ENCODE measurements around the gene UTF1. TPM values are rescaled to one million over a fixed set of nuclear protein-coding genes. Genes with fewer than 3 reads are reported as not detected.
"Not testable (repeated sequence)": the region's sequence is repeated elsewhere in the genome, so short reads cannot be mapped to it uniquely, and the experiment has no call there.

The UTF1 gene
- total RNA-seq, 1 experiment from 2014 or later: not detected

DNA sequence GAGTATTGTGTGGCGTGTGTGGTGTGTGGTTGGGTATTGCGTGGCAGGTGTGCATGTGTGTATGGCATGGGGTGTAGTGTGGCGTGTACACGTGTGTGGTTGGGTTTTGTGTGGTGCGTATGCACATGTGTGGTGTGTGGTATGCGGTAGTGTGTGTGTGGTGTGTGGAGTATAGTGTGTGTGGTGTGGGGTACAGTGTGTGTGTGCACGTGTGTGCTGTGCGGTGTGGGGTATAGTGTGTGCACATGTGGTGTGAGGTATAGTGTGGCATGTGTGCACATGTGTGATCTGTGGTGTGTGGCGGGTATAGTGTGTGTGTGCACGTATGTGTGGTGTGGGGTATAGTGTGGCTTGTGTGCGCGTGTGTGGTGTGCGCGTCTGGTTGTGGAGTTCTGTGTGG is 20.9 kb upstream of the UTF1 start:
- no peak for DNase-seq (ENCODE audit: low read depth)

DNA sequence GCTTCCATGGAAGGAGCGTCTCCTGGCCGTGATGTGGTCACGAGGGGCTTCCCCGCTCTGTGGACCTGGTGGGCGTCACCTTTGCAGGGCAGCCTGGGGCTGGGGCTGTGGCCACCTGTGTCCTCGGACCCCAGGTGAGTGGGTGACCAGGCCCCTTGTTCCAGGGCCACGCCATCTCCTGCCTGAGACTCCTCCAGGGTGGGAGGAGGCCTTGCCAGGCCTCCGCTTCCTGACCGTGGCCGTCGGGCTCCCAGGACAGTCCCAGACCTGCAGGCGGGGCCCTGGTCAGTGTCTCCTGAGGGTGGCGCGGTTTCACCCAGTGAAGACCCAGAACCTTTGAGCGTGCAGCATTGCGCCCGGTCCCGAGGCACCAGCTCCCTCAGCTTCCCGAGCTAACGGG is 20.4 kb upstream of the UTF1 start:
- DNase-seq (ENCODE audit: low read depth): no peak

DNA sequence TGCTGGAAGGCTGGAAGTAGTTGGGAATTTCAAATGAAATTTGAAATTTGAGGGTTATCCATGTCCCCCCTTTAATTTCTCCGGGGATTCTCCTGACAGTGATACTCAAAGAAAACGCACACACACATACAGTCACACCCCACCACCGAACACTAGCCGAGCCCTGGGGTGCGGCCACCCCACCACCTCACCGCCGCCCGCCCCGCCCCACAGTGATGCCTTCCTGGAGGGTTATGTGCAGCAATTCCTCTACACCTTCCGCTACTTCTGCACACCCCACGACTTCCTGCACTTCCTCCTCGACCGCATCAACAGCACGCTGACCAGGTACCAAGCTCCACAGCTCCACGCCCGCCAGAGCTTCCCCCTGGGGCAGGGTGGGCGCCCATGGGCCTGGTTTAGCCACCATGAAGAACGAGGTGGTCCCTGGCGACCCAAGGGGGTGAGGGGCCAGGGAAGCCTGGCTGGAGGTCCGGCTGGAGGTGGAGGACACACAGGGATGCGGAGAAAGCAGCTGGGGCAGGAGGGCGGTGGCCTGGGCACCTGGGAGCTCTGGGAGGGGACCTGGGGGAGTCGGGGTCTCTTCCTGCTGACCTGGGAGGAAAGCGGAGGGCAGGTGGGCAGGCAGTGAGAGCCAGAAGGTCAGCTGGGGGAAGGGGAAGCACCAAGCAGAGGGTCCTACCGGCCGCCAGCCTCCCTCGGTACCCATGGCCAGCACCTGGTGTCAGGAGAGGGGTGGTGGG is 19.4 kb upstream of the UTF1 start:
- no peak for DNase-seq (ENCODE audit: low read depth)

DNA sequence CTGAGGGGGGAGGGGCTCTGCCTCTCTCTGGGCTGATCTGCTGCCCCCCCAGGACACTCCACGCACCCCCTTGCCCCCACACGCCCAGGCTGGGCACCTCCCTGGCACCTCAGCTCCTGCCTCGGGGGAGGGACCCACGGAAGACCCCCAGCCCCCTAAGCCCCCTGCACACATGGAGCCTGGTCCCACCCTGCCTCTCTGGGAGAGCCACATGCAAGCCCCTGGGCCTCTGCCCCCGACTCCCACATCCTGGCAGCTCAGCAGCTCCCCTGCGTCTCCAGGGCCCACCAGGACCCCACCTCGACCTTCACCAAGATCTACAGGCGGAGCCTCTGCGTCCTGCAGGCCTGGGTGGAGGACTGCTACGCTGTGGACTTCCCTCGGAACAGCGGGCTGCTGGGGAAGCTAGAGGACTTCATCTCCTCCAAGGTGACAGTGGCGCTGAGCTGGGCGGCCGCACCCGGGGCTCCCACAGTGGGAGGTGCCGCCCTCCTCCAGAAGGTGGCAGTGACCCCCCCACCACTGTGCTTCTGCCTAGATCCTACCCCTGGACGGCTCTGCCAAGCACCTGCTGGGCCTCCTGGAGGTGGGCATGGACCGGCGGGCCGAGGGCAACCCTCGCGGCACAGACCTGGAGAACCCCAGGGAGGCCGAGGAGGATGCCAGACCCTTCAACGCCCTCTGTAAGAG is 18.7 kb upstream of the UTF1 start:
- no peak for DNase-seq (ENCODE audit: low read depth)

DNA sequence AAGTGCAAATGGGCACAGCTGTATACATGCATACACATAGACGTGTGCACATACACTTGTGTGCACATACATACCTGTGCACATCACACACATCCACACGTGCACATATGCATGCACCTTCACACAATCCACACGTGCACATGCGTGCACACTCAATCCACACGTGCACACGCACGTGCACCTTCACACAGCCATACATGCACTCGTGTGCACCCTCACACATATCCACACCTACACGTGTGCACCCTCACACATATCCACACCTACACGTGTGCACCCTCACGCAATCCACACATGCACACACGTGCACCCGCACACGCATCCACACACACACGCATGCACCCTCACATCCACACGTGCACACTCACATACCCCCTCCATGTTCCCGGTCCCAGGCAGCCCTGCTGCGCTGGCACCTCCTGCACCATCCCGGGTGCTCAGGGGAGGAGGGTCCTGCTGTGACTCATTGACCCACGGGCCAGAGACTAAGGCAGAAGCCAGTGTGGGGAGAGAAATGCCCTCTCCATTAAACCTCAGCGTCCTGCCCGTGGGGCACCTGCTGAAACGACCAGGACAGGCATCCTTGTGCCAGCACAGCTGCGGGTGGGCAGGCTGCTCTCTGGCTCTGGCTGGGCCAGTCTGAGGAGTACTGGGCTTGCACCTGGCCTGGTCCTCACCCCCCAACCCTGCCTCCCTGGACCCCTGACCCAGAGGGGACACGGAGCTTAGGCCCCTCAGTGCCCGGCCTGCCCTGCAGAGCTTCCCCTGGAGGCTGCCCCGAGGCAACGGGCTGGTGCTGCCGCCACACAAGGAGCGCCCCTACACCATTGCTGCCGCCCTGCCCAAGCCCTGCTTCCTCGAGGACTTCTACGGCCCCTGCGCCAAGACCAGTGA is 17.8 kb upstream of the UTF1 start:
- DNase-seq (ENCODE audit: low read depth): no peak

DNA sequence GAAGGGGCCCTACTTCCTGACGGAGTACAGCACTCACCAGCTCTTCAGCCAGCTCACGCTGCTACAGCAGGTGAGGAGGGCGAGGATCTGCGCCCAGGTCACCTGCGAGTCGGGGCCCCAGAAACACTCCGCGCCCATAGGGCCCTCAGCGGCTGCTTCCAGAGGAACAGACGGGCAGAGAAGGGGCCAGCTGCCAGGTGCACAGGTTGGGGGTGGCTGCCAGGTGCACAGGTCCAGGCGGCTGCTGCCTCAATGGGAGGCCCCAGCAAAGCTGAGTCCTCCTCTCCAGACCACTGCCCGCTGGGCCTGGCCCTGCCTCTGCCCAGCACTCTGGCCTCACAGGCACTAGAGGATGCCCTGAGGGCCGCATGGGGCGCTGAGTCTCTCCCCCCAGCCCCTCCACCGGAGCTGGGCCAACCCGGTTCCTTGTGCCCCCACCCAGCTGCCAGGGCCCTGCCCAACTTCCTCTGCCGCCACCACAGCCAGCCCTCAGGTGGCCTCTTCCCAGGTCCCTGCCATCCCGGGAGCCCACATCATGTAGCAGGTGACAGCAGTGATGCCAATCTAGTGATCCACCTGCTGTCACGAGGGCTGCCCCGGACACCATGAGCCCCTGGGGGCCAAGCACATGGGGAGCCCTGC is 17.0 kb upstream of the UTF1 start:
- no peak for DNase-seq (ENCODE audit: low read depth)

DNA sequence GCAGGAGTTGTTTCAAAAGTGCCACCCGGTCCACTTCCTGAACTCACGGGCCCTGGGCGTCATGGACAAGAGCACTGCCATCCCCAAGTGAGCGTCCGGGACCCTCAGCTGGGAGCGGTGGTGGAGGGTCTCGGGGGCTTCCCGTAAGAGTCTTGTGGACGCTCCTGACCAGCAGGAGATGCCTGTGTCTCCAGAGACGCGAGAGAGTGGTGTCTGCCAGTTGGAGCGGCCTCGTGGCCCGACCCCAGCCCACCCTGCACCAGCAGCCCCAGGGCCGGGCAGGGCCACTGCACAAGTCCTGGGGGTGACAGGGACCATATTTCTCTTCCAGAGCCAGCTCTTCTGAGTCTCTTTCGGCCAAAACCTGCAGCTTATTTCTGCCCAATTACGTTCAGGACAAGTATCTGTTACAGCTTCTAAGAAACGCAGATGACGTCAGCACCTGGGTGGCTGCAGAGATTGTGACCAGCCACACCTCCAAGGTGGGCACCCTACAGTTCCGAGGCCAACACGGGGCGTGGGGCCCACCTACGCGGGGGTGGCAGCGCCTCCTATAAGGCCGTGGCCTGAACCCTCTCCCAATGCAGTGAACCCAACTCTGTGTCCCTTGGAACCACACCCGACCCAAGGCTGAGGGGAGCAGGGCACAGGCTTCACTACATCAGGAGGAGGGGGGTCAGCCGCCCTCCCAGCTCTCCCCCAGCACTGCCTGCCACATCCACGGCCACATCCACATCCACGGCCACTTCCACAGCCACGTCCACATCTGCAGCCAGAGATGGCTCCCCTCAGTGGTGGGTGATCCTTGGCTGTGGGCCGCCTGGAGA is 16.2 kb upstream of the UTF1 start:
- no peak for DNase-seq (ENCODE audit: low read depth)

DNA sequence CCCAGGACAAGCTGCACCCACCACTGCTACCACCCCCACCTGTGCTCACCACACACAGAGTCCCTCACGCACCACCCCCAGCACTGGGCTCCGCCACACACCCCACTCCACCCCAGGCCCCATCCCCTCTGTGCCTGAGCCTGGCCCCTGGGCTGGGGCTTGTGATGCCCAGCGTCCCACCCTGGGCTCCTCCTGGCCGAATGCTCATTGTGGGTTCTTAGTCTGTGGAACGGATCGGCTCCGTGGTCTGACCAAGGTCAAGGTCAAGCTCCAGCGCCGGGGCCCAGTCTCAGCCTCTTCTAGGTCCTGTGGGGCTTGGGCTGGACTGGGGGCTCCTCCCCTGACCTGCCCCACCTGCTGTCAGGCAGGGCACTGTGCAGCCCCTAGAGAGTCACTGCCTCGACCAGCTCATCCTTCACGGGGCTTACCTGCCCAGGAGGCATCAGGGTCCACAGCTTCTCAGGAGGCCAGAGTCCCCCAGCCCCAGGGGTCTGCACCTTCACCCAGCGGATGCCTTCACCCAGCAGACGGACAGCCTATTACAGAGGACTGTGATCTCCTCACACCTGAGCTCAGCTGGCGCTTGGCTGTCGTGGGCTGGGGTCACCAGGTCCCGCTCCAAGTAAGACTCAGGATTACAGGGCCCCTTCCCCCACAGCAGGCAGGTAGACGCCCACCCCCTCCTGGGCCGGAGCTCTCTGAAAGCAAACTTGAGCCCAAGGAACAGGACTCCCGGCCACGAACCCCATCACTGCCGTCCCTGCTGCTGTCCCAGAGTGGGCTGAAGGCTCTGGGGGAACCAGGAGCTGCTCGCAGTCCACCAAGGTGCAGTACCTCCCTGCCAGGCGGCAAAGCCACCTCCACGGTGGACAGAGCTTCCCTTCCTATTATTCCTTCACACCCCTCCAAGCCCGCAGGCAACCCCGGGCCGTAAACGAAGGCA is 15.3 kb upstream of the UTF1 start:
- no peak for DNase-seq (ENCODE audit: low read depth)

DNA sequence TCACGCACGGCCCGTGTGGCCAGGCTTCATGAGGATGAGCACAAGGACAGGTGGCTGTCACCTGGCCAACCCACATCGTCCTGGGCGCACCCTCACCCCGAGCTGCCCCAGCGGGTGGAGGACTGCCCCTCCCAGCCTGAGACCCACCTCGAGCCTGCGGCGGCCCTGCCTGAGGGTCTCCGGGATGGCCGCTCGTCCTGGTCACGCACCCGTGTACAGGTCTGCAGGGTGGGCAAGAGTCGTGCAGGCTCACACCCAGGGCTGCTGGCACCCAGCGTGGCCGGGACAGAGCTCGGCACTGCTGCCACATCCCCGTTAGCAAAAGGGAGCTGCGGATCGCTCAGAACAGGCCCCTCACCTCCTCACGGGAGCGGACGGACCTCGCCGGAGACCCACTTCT is 14.4 kb upstream of the UTF1 start:
- DNase-seq (ENCODE audit: low read depth): no peak

DNA sequence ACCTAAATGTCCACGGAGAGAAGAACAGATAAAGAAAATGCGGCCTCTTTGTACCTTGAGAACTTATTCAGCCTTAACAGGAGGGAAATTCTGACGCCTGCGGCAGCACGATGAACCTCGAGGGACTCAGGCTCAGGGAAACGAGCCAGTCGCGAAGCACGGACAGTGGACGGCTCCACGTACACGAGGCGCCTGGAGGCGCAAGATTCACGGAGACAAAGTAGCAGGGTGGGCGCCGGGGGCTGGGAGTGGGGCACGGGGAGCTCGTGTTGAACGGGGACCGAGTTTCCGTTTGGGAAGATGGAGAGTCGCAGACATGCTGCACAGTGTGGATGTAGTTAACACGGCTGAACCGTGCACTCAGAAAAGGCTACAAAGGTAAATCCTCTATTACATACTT is 13.2 kb upstream of the UTF1 start:
- no peak for DNase-seq (ENCODE audit: low read depth)

DNA sequence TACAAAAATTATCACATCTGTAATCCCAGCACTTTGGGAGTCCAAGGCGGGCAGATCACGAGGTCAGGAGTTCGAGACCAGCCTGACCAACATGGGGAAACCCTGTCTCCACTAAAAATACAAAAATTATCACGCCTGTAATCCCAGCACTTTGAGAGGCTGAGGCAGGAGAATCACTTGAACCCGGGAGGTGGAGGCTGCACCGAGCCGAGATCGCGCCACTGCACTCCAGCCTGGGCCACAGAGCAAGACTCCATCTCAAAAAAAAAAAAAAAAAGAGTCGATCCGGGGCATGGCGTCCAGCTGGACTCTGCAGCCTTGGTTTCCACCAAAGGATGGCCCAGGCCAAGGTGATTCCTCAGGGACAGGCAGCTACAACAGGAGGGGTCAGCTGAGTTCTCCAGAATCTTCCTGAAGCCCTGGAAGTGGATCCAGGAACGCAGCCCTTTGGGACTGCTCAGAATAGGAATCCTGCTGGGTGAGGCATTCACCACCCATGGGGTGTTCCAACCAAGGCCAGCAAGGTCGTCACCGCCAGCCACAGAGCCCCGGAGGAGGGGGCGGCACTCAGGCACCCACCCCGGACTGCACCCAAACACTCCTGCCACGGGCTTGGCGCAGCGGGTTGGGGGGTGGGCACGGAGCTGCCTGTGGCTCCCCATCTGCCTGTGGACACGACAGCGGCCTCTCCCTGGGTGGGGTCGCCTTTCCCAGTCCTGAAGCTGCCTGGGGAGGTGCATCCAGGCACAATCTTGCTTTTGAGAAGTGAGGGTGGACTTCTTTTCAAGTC is 12.0 kb upstream of the UTF1 start:
- DNase-seq (ENCODE audit: low read depth): no peak

DNA sequence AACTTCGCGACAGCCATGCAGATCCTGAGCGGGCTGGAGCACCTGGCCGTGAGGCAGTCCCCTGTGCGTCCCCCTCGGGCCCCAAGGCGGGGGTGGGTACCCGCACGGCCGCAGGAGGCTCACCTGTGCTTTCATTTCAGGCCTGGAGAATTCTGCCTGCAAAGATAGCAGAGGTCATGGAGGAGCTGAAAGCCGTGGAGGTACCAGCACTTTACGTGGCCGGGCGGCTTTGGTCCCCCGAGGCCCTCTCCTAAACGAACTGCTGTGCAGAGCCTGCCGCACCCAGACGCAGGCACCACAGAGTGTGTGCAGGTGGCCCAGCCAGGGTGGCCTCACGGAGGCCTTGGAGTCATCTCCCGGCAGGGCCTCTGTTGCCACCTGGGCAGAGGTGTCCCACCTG is 11.1 kb upstream of the UTF1 start:
- DNase-seq (ENCODE audit: low read depth): no peak

DNA sequence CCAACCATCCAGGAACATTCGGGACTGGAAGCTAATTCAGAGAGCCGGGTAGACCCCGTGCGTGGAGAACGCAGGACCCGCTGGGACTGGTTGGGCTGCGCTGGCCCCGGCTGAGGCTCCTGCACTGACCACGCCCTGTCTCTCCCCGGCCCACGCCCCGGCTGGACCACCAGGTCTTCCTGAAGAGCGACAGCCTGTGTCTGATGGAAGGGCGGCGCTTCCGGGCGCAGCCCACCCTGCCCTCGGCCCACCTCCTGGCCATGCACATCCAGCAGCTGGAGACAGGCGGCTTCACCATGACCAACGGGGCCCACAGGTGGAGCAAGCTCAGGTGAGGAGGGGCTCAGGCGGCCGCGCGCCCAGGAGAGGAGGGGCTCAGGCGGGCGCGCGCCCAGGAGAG is 10.2 kb upstream of the UTF1 start:
- DNase-seq (ENCODE audit: low read depth): no peak

DNA sequence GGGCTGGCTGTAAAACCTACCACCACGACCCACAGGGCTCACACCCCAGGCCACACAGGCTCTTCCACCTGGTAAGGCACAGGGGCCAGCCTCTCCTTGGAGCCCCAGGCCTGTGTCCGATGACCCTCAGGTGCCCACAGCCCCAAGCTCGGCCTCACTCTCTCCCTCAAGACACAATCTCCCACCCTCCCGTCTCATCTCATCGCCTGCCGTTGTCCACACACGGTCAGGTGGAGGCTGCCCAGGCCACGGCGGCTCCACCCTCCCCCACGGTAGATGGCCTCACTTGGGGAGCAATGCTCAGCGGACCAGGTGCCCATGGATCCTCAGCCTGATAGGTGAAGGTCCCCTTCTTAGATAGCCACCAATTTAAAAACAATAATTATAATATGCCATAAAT is 8.7 kb upstream of the UTF1 start:
- DNase-seq (ENCODE audit: low read depth): no peak

DNA sequence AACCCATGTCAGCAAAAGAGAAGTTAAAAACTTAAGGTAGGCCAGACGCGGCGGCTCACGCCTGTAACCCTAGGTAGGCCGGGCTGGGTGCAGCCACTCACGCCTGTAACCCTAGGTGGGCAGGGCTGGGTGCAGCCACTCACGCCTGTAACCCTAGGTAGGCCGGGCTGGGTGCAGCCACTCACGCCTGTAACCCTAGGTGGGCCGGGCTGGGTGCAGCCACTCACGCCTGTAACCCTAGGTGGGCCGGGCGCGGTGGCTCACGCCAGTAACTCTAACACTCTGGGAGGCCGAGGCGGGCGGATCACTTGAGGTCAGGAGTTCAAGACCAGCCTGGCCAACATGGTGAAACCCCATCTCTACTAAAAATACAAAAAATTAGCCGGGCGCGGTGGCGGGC is 8.3 kb upstream of the UTF1 start:
- DNase-seq (ENCODE audit: low read depth): not testable (repeated sequence)

DNA sequence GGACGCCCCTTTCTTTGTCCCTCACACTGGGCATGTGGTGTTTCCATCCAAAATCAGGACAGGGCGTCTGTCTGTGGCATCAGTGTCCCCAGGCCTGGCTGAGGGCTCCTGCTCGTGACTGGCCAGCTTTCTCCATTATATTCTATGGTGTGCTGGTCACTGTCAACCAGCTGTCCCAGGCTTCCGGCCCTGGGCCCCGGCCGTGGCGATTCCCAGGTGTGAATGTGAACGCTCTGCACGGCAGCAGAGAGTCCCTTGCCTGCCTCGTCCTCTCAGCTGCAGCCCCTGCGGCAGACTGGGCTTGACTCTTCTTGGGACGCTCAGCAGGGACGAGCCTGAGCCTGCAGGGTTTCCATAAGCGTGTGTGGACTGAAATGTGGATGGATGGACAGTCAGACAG is 5.9 kb upstream of the UTF1 start:
- DNase-seq (ENCODE audit: low read depth): no peak

DNA sequence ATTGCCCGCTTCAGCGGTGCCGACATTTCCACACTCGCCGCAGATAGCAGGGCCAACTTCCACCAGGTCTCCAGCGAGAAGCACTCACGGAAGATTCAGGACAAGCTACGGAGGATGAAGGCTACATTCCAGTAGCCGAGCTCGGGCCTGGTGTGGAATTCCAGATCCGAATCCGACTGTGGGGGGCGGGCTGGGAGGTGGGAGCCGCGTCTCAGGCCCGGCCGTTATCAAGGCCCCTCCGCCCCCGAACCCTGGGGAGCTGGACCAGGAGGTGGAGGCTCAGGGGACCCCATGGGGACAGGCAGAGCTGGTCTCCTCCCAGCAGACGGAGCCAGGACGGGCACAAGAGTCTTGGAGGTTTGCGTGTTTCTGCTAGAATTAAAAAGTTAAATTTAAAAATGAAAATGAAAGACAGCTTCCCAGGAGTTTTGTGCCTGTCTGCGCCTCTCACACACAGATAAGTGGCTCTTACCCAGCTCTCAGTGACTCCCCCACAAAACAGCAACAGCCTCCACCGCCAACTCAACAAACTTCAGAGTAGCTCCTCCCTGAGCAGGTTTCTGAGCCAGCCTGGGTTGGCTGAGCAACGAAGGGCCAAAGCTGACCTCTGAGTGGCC is 5.2 kb upstream of the UTF1 start:
- no peak for DNase-seq (ENCODE audit: low read depth)

DNA sequence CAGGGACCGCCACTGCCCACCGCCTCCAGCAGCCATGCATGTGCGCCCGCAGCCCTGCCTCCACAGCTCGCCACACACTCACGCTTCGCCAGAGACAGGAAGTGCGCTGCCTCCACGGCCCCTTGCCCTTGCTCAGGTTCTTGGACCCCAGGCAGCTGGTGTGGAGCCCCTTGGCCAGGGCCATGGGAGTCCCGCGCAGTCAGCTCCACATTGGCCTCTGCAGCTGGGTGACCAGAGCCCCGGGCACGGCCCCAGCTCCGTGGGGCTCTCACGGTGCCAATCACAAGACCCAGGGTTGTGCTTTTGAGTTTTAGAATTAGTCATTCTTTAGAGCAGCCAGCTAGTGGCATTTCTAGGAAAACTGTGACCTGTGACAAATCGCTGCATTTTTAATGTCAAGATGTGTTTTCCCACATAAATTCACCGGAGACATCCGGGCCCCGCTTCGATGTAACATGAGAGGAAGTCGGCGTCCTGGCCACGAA is 4.3 kb upstream of the UTF1 start:
- DNase-seq (ENCODE audit: low read depth): peak; percentile 23

Measured in LHCN-M2 (cell line).